ENCODE measurements around the gene UTP25.

DNA sequence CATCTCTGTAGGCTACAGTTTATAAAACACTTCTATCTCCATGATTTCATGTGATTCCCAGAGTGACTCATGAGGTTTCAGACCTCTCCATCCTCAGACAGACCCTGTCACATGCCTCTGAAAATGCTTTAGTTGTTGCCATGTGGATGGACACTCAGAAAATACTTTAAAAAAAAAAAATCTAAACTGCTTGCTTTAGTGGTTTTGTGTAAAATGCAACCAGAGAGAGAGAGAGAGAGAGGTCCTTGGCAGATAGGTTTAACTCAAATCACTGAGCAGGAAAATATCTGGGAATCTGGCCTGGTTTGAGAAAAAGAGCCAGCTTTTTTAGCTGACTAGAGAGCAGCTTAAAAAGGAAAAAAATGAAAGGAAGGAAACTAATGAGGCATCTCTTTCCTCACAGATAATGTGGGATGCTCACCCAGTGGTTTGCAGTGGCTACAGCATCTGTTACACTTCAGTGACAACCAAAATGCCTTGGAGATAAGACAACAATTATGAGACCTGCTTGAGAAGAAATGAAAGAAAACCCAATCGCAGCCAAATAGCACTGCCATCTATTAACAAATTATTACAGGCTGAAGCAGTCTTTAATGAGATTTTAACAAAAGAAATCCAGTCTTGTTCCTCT lies 55.7 kb downstream of the UTP25 start:
- no peak for TF ChIP-seq POLR2A (IDR thresholded peaks at IDR 0.05)
- TF ChIP-seq, protein P1, sequence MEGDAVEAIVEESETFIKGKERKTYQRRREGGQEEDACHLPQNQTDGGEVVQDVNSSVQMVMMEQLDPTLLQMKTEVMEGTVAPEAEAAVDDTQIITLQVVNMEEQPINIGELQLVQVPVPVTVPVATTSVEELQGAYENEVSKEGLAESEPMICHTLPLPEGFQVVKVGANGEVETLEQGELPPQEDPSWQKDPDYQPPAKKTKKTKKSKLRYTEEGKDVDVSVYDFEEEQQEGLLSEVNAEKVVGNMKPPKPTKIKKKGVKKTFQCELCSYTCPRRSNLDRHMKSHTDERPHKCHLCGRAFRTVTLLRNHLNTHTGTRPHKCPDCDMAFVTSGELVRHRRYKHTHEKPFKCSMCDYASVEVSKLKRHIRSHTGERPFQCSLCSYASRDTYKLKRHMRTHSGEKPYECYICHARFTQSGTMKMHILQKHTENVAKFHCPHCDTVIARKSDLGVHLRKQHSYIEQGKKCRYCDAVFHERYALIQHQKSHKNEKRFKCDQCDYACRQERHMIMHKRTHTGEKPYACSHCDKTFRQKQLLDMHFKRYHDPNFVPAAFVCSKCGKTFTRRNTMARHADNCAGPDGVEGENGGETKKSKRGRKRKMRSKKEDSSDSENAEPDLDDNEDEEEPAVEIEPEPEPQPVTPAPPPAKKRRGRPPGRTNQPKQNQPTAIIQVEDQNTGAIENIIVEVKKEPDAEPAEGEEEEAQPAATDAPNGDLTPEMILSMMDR (IDR thresholded peaks at IDR 0.05), result no peak
